Measurements from ENCODE around the gene BBOX1.
"Not testable (repeated sequence)": the region's sequence is repeated elsewhere in the genome, so short reads cannot be mapped to it uniquely, and the experiment has no call there.

BBOX1 gene

GRCh38 chr11:27138716-27139115 is 98.1 kb downstream of the BBOX1 start:
- no peak for DNase-seq

- no peak for DNase-seq
Observed at GRCh38 chr11:27139742-27140367, 99.2 kb downstream of the BBOX1 start.

GRCh38 chr11:27141576-27141975 is 101.0 kb downstream of the BBOX1 start:
- no peak for DNase-seq

- DNase-seq: no peak
Observed at GRCh38 chr11:27147916-27148315, 107.3 kb downstream of the BBOX1 start.

DNA sequence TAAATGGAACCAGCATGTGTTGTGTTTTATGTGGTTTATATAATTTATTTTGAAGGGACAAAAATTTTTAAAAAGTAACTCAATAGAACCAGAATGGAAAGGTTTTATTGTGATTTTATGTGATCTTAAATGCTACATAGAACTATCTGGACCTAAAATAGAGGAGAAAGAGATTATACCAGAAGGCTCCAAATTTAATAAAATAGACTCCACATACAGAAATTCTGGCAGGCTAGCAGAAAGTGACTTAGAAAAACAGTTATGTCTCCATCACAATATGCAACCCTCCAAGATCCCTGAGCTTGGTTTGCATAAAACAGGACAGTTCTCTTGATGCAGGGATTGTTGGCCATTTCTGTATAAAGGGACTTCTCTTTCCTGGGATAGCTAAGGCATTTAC is 107.9 kb downstream of the BBOX1 start:
- no peak for DNase-seq

DNA sequence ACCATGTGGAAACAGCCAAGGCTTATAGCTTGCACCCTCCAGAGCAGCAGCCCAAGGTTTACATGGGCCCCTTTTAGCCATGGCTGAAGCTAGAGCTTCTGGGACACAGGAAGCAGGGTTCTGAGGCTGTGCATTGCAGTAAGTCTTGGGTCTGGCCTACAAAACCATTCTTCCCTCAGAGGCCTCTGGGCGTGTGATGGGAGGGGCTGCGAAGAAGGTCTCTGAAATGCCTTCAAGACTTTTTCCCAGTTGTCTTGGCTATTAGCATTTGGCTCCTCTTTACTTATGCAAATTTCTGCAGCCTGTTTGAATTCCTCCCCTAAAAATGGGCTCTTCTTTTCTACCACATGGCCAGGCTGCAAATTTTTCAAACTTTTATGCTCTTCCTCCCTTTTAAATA is 109.5 kb downstream of the BBOX1 start:
- no peak for DNase-seq

DNA sequence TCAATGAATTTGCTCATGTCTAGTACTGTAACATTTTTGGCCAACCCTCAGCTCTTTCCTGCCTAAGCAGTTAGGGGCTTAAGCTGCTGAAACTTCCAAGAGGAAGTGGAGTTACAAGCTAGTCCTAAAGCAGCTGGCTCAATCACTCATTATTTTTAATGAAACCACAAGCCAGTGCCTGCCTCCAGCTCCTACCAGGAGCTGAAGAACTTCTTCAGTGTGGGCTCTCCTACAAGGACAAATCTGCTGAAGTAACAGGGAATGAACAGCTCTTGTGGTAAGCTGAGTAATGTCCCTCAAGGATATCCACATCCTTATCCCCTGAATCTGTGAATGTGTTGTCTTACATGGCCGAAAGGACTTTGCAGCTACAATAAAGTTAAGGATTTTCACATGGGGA is 112.5 kb downstream of the BBOX1 start:
- DNase-seq: no peak

- DNase-seq: peak; percentile 76
Observed at GRCh38 chr11:27158456-27159334, 118.1 kb downstream of the BBOX1 start.

GRCh38 chr11:27159335-27159679 is 118.7 kb downstream of the BBOX1 start:
- DNase-seq: no peak

GRCh38 chr11:27161071-27161470 is 120.5 kb downstream of the BBOX1 start:
- no peak for DNase-seq

- no peak for DNase-seq
Observed at GRCh38 chr11:27162237-27162636, 121.6 kb downstream of the BBOX1 start.

- DNase-seq: no peak
Observed at GRCh38 chr11:27166130-27166529, 125.5 kb downstream of the BBOX1 start.

- no peak for DNase-seq
Observed at GRCh38 chr11:27171376-27171958, 130.9 kb downstream of the BBOX1 start.

DNA sequence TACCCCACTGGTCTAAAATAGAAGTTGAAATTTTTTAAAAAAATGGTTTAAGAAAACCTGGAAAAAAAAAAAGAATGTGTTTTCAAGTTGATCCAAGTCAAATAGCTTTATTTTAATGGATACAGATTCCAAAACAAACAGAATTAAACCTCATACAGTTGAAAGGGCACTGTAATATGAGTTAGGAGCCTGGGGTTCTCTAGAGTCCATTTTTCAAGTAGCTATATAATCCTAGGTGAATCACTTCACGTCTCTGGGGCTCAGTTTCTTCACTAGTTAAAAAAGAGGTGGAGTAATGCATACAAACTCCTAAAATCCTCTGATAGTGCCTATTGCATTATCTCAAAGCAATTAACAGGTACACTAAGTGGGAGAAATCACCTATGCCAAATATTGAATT is 132.9 kb downstream of the BBOX1 start:
- DNase-seq: no peak

DNA sequence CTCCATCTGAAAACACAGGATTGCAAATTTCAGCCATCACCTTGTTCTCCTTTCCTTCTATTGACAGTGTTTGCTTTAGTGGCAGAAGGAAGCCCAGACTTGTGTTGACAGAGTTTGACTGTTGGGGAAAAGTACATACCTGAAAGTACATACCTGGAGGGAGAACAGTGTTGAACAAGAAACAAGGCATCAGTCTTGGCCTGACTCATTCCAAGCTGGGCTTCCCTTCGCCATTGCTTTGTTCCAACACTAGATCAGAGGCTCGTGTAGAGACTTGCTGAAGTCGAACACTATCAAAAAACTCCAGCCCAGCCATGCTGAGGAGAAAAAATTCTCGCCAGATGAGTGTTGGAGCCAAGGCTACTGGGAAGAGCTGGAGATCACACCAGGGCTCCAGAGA is 133.4 kb downstream of the BBOX1 start:
- DNase-seq: no peak

DNA sequence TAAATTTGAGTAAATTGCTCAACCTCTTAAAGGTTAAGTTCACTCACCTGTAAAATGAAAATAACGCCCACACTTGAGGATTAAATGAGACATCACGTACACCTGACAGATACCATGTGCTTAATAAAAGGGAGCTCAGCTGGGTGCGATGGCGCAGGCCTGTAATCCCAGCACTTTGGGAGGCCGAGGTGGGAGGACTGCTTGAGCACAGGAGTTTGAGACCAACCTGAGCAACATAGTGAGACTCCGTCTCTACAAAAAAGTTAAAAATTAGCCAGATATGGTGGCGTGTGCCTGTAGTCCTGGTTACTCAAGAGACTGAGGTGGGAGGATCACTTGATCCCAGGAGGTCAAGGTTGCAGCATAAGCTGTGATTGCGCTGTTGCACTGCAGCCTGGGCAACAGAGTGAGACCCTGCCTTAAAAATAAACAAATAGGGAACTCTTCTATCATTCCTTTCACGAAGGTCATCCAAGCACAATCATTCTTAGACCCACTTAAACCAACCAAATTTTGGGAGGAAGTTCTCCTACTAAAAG is 134.1 kb downstream of the BBOX1 start:
- DNase-seq: no peak

DNA sequence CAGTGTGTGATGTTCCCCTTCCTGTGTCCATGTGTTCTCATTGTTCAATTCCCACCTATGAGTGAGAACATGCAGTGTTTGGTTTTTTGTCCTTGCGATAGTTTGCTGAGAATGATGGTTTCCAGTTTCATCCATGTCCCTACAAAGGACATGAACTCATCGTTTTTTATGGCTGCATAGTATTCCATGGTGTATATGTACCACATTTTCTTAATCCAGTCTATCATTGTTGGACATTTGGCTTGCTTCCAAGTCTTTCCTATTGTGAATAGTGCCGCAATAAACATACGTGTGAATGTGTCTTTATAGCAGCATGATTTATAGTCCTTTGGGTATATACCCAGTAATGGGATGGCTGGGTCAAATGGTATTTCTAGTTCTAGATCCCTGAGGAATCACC is 134.9 kb downstream of the BBOX1 start:
- DNase-seq: not testable (repeated sequence)
